ENCODE results near the gene BCAS3. TPM values are rescaled to one million over a fixed set of nuclear protein-coding genes. Genes with fewer than 3 reads are reported as not detected.

BCAS3 gene
- polyA plus RNA-seq = 10 to 100 TPM; 26.3 to 53.8 (median 50.1) TPM

DNA sequence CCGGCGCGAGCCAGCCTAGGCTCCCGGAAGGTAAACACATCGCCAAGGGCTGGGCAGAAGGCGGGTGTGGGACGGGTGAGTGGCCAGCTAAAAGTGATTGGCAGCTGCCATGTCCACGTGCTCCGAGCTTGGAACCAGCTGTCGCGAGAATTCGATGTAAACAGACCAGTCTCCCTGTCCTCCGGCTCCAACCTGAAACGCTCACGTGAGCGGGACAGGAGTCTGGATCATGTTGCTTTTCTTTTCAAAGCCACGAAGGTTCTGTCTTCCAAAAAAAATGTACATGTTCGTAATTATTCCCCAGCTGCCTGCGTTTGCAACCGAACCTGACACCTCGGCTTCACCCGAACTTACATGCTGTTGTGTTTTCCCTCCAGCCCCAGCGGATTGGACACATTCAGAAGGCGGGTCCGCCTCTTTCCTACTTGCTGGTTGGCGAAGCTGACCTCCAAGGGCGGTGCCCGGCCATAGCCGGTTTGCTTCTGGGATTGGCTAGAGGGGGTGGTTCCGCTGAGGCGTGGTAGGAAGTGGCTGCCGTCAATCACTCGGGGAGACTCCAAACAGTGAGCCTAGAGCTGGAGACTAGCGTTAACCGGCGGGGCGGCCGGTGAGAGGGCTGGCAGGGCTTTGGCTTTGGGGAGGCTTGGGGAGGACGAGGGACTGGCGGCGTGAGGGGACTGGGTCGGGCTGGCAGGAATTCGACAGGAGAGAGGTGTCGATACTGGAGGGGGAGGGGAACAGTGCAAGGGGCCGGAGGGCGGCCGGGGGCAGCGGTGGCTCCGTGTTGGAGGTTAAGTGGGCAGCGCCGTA lies at the start of gene BCAS3:
BCAS3 (plus strand) TSS at position 544 of the 810 bp plus-strand sequence.
- peak; percentile 97 for DNase-seq
- Mint-ChIP-seq H3K4me3 (peak within 1 kb of the TSS; percentile 93 to 100 (median 100)), H3K4me1 (peaks cover 23 to 34% of the 10 kb centered on the region in 2 donors), H3K27me3 (ENCODE audit: low read depth in 3 of 3) (peaks cover 0 to 4% (median 2%) of the 10 kb centered on the region in 3 donors), H3K36me3 (peaks cover 0 to 5% (median 4%) of the 10 kb centered on the region in 3 donors), H3K27ac (peak within 1 kb of the TSS; percentile 93 to 99 (median 97)), H3K9me3 (peaks cover 0 to 2% (median 0%) of the 10 kb centered on the region in 6 donors)

DNA sequence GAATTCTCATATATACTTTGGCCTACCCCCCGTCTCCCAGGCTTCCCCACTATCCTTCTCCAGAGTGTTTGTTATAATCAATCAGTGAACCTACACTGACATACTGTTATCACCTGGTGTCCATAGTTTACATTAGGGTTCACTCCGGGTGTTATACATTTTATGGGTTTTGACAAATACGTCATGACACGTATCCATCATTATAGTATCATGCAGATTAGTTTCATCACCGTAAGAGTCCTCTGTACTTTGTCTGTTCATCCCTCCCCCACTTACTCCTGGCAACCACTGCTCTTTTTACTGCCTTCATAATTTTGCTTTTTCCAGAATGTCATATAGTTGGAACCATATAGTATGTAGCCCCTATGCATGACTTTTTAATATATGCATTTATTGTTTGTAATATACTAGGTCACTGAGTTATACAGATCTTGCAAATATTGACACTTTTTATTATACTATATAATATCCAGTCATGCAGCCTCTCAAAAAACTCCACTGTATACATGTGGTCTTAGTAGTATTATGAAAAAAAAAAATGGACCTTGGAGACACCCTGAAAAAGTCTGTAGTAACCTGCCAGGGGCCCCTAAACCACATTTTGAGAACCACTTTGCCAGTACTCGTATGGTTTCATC lies 49.3 kb upstream of the BCAS3 start:
- Mint-ChIP-seq H3K4me3 (no peak overlapping the region), H3K27ac (no peak overlapping the region), H3K27me3 (ENCODE audit: low read depth in 3 of 3) (no peaks in the 10 kb centered on the region), H3K36me3 (peaks cover 5 to 6% (median 5%) of the 10 kb centered on the region in 3 donors), H3K4me1 (peaks cover 3 to 12% of the 10 kb centered on the region in 2 donors), H3K9me3 (no peaks in the 10 kb centered on the region)
- DNase-seq = no peak

DNA sequence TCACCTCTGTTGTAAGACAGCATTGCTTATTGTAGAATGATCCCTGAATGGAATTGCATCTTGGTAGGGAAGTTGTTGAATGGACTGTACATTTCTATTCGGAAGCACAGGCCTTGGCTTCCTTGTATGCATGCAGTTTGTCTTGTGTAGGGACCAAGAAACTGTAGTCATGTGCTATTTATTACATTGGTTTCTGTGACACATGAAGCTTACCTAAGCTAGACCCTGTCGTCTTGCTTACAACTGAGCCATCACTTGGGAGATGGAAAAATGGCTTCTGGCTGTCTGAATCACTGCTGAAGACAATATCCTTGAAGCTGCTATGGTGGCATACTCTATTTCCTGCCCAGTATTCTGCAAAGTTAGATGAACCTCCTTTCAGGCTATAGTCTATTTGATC lies 48.5 kb upstream of the BCAS3 start:
- H3K4me1 Mint-ChIP-seq = peaks cover 3 to 12% of the 10 kb centered on the region in 2 donors
- H3K27me3 Mint-ChIP-seq (ENCODE audit: low read depth in 3 of 3) = no peaks in the 10 kb centered on the region
- no peak overlapping the region for H3K4me3 Mint-ChIP-seq
- DNase-seq = no peak
- no peaks in the 10 kb centered on the region for H3K9me3 Mint-ChIP-seq
- peaks cover 5 to 6% (median 5%) of the 10 kb centered on the region in 3 donors for H3K36me3 Mint-ChIP-seq
- no peak overlapping the region for H3K27ac Mint-ChIP-seq

DNA sequence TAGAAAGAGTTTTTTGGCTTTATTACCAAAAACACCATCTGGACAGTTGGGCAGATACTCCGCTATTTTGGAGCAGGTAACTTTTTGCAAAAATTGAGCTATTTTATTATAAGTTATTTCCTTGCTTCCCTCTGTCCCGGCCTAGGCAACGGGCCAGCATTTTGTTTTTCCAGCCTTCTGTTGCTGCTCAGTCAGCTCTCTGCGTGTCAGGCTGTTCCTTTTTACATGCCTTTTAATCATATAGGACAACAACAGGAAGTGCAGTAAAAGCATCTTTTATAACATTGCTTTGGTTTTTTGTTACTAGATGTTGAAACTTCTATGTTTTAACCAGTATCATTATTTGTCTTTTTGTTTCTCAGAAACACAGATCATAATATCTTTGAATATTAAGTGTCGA lies 47.3 kb upstream of the BCAS3 start:
- H3K36me3 Mint-ChIP-seq = peaks cover 5 to 6% (median 5%) of the 10 kb centered on the region in 3 donors
- no peaks in the 10 kb centered on the region for H3K27me3 Mint-ChIP-seq (ENCODE audit: low read depth in 3 of 3)
- H3K9me3 Mint-ChIP-seq = no peaks in the 10 kb centered on the region
- peaks cover 3 to 12% of the 10 kb centered on the region in 2 donors for H3K4me1 Mint-ChIP-seq
- no peak overlapping the region for H3K4me3 Mint-ChIP-seq
- H3K27ac Mint-ChIP-seq = peak overlapping the region in 1 of 6 donors; percentile 56
- no peak for DNase-seq

DNA sequence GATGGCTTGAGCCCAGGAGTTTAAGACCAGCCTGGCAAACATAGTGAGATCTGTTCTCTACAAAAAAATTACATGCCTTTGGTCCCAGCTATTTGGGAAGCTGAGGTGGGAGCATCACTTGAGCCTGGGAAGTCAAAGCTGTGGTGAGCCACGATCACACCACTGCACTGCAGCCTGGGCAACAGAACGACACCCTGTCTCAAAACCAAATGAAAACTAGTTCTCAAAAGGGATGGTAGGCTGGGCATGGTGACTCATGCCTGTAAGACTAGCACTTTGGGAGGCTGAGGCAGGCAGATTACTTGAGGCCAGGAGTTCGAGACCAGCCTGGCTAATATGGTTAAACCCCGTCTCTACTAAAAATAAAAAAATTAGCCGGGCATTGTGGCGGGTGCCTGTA lies 46.5 kb upstream of the BCAS3 start:
- no peak for DNase-seq
- Mint-ChIP-seq H3K36me3 (peaks cover 5 to 9% (median 6%) of the 10 kb centered on the region in 3 donors), H3K9me3 (no peaks in the 10 kb centered on the region), H3K27me3 (ENCODE audit: low read depth in 3 of 3) (no peaks in the 10 kb centered on the region), H3K4me3 (no peak overlapping the region), H3K4me1 (peaks cover 3 to 12% of the 10 kb centered on the region in 2 donors), H3K27ac (peak overlapping the region in 2 of 6 donors; percentile 23 to 53)

DNA sequence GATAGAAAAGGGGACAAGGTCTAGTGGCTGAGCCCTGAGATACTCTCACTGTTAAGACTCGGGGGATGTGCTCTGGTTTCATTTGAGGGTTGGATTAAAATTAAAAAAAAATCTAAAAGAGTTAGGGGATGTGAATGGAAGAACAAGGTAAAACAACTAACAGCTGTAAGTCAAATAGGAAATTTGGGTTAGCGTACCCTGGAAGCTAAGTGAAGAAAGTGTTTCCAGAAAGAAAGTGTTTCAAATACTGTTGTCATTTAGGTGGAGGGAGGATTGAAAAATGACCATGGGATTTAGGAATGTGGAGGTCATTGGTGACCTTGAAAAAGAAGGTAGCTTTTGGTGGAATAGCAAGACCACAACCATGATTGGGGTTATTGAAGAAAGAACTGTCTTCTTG lies 40.0 kb upstream of the BCAS3 start:
- H3K27ac Mint-ChIP-seq = peak overlapping the region in 3 of 6 donors; percentile 62 to 68 (median 66)
- no peaks in the 10 kb centered on the region for H3K27me3 Mint-ChIP-seq (ENCODE audit: low read depth in 3 of 3)
- H3K4me3 Mint-ChIP-seq = no peak overlapping the region
- H3K4me1 Mint-ChIP-seq = peaks cover 0 to 12% of the 10 kb centered on the region in 2 donors
- H3K36me3 Mint-ChIP-seq = peaks cover 0 to 8% (median 7%) of the 10 kb centered on the region in 3 donors
- no peaks in the 10 kb centered on the region for H3K9me3 Mint-ChIP-seq
- no peak for DNase-seq

DNA sequence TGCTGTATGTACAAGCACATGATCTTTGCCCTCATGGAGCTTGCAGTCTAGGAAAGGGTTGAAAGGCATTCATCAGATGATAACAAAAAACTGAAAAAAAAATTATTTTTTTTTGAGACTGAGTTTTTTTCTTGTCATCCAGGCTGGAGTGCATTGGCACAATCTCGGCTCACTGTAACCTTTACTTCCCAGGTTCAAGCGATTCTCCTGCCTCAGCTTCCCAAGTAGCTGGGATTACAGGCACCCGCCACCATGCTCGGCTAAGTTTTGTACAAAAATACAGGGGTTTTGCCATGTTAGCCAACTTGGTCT lies 38.7 kb upstream of the BCAS3 start:
- Mint-ChIP-seq H3K27ac (no peak overlapping the region), H3K27me3 (ENCODE audit: low read depth in 3 of 3) (no peaks in the 10 kb centered on the region), H3K9me3 (no peaks in the 10 kb centered on the region), H3K36me3 (peaks cover 0 to 8% (median 7%) of the 10 kb centered on the region in 3 donors), H3K4me3 (no peak overlapping the region), H3K4me1 (peaks cover 0 to 12% of the 10 kb centered on the region in 2 donors)
- DNase-seq = no peak

DNA sequence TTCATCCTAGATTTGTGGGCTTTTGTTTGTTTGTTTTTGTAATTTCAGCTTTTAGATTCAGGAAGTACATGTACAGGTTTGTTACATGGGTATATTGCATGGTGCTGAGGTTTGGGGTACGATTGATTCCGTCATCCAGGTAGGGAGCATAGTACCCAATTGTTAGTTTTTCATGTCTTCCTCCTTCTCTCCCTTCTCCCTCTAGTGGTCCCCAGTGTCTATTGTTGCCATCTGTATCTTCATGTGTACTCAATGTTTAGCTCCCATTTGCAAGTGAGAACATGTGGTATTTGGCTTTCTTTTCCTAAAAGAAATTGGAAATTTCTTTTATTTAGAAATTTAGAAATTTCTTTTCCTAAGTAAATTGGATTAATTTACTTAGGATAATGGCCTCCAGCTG lies 37.1 kb upstream of the BCAS3 start:
- no peak overlapping the region for H3K27ac Mint-ChIP-seq

DNA sequence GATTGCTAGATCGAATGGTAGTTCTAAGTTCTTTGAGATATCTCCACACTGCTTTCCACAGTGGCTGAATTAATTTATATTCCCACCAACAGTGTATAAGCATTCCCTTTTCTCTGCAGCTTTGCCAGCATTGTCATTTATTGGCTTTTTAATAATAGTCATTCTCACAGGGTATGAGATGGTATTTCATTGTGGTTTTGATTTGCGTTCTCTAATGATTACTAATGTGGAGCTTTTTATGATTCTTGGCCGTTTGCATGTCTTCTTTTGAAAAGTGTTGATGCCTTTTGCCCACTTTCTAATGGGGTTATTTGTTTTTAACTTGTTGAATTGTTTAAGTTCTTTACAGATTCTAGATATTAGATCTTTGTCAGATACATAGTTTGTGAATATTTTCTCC lies 36.5 kb upstream of the BCAS3 start:
- no peak overlapping the region for H3K4me3 Mint-ChIP-seq
- peaks cover 0 to 2% (median 0%) of the 10 kb centered on the region in 3 donors for H3K27me3 Mint-ChIP-seq (ENCODE audit: low read depth in 3 of 3)
- no peak overlapping the region for H3K27ac Mint-ChIP-seq
- peaks cover 0 to 8% (median 3%) of the 10 kb centered on the region in 3 donors for H3K36me3 Mint-ChIP-seq
- no peak for DNase-seq
- no peaks in the 10 kb centered on the region for H3K9me3 Mint-ChIP-seq
- H3K4me1 Mint-ChIP-seq = peaks cover 0 to 15% of the 10 kb centered on the region in 2 donors

More for the DNA sequence above, 37.1 kb upstream of the BCAS3 start:
- no peak for DNase-seq
- Mint-ChIP-seq H3K4me1 (peaks cover 0 to 12% of the 10 kb centered on the region in 2 donors), H3K36me3 (peaks cover 0 to 8% (median 7%) of the 10 kb centered on the region in 3 donors), H3K9me3 (no peaks in the 10 kb centered on the region), H3K4me3 (no peak overlapping the region), H3K27me3 (ENCODE audit: low read depth in 3 of 3) (peaks cover 0 to 2% (median 0%) of the 10 kb centered on the region in 3 donors)

DNA sequence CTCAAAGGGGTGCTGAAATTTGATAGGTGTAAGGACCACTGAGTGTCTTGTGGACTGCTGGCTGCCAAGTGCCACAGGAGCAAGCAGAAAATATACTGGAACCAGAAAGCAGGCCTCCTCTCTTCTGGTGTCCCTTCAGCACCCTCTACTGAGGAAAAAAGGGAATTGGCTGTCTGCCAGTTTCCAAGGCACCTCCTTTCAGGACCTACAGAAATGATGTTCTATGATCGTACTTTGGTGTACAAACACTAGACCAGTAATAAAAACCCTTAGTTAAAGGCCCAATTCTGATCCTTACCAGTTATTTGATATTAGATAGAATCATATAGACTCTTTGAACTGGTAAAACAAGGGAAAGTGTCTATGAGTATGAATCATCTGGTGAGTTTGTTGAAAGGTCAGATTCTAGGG lies 35.8 kb upstream of the BCAS3 start:
- Mint-ChIP-seq H3K4me3 (no peak overlapping the region), H3K4me1 (peaks cover 0 to 22% of the 10 kb centered on the region in 2 donors), H3K27ac (no peak overlapping the region), H3K9me3 (no peaks in the 10 kb centered on the region), H3K36me3 (peaks cover 0 to 4% (median 0%) of the 10 kb centered on the region in 3 donors), H3K27me3 (ENCODE audit: low read depth in 3 of 3) (peaks cover 0 to 2% (median 0%) of the 10 kb centered on the region in 3 donors)
- peak; percentile 29 to 52 (median 44) for DNase-seq

DNA sequence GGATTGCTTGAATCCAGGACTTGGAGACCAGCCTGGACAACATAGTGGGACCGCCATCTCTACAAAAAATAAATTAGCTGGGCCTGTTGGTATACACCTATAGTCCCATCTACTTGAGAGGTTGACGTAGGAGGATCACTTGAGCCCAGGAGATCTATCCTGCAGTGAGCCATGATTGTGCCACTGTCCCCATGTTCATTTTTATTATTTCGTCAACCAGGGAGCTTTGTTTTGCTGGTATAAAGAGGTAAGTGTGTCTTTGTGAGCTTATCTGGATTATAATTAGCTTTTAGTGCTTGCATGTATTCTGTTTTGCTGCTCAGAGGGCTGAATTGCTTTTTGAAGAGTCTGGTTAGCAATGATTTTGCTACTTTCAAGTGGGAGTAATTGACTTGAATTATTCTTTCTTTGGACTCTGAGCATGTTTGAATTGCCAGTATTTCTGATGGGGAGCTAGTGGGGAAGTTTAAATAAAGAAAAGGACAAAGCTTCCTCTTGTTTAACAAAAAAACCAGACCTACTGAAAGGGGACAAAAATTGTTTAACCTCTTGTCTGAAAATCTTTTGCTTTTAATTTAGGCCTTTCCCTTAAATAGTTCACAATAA lies 31.6 kb upstream of the BCAS3 start:
- Mint-ChIP-seq H3K4me3 (no peak overlapping the region), H3K36me3 (peaks cover 9 to 22% (median 13%) of the 10 kb centered on the region in 3 donors), H3K27ac (peak overlapping the region in 1 of 6 donors; percentile 65), H3K27me3 (ENCODE audit: low read depth in 3 of 3) (peaks cover 0 to 2% (median 0%) of the 10 kb centered on the region in 3 donors), H3K9me3 (no peaks in the 10 kb centered on the region), H3K4me1 (peaks cover 4 to 18% of the 10 kb centered on the region in 2 donors)
- no peak for DNase-seq

DNA sequence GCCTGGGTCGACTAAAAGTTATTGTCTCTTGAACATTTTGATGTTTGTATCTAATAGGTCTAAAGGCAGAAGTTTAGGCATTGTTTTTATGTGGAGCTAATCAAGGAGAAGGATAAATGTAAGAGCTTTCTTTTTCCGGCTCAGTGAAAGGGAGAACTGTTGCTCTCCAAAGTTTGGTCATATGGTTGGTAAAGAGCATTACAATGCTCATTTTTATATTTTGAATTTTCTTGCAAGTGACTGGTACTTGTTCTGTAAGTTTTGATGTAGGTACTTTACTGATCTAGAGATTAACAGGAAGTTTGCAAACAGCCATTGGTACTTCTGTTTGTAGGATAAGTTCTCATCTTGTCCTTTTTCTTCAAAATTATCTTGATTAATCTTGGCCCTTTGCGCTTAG lies 30.9 kb upstream of the BCAS3 start:
- no peak overlapping the region for H3K4me3 Mint-ChIP-seq
- H3K4me1 Mint-ChIP-seq = peaks cover 4 to 18% of the 10 kb centered on the region in 2 donors
- H3K27ac Mint-ChIP-seq = peak overlapping the region in 2 of 6 donors; percentile 57 to 76
- H3K36me3 Mint-ChIP-seq = peaks cover 9 to 23% (median 14%) of the 10 kb centered on the region in 3 donors
- peaks cover 0 to 2% (median 0%) of the 10 kb centered on the region in 3 donors for H3K27me3 Mint-ChIP-seq (ENCODE audit: low read depth in 3 of 3)
- no peaks in the 10 kb centered on the region for H3K9me3 Mint-ChIP-seq
- DNase-seq = no peak

DNA sequence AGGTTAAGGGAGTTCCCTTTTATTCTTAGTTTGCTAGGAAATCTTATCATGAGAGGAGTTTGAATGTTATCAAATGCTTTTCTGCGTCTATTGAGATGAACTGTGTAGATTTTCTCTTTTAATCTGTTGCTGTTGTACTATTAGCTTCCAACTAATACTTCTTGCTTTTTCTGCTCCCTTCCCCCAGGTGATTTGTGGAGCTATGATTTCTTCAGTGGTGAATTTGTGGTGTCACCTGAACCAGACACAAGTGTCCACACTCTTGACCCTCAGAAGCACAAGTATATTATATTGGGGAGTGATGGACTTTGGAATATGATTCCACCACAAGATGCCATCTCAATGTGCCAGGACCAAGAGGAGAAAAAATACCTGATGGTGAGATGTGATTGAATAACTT lies 29.9 kb upstream of the BCAS3 start:
- H3K27ac Mint-ChIP-seq = peak overlapping the region in 2 of 6 donors; percentile 8 to 53
- DNase-seq = no peak
- H3K36me3 Mint-ChIP-seq = peaks cover 9 to 27% (median 14%) of the 10 kb centered on the region in 3 donors
- peaks cover 12 to 24% of the 10 kb centered on the region in 2 donors for H3K4me1 Mint-ChIP-seq
- no peaks in the 10 kb centered on the region for H3K9me3 Mint-ChIP-seq
- H3K4me3 Mint-ChIP-seq = no peak overlapping the region
- peaks cover 0 to 2% (median 0%) of the 10 kb centered on the region in 3 donors for H3K27me3 Mint-ChIP-seq (ENCODE audit: low read depth in 3 of 3)

Measured in immature natural killer cell (primary cell).